ENCODE measurements around the gene ADARB2.

ADARB2 gene

DNA sequence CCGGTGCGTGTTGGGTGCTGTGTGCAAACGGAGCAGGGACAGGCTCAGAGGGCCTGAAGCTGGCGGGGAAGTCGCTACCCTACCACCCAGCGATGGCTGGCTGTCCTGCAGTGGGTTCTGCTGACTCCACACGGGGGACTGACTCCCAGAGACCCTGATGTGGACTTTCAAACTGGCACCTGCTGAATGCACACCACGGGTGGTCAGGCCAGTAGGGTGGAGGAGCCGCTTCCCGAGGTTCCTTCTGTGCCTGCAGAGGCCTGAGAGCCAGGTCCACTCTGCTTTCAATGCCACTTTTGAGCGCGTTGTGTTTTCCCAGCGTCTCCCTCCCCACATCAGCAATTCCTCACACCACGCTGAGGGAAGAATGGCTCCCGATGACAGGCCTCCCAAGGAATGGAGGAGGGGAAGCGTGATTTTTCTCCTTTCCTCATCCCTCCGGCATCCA lies 135.3 kb downstream of the ADARB2 start:
- no peak for DNase-seq (ENCODE audit: extremely low read depth, low read depth)
- TF ChIP-seq, protein P1, sequence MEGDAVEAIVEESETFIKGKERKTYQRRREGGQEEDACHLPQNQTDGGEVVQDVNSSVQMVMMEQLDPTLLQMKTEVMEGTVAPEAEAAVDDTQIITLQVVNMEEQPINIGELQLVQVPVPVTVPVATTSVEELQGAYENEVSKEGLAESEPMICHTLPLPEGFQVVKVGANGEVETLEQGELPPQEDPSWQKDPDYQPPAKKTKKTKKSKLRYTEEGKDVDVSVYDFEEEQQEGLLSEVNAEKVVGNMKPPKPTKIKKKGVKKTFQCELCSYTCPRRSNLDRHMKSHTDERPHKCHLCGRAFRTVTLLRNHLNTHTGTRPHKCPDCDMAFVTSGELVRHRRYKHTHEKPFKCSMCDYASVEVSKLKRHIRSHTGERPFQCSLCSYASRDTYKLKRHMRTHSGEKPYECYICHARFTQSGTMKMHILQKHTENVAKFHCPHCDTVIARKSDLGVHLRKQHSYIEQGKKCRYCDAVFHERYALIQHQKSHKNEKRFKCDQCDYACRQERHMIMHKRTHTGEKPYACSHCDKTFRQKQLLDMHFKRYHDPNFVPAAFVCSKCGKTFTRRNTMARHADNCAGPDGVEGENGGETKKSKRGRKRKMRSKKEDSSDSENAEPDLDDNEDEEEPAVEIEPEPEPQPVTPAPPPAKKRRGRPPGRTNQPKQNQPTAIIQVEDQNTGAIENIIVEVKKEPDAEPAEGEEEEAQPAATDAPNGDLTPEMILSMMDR (IDR thresholded peaks at IDR 0.05; ENCODE audit: low read depth, low read length) = no peak

DNA sequence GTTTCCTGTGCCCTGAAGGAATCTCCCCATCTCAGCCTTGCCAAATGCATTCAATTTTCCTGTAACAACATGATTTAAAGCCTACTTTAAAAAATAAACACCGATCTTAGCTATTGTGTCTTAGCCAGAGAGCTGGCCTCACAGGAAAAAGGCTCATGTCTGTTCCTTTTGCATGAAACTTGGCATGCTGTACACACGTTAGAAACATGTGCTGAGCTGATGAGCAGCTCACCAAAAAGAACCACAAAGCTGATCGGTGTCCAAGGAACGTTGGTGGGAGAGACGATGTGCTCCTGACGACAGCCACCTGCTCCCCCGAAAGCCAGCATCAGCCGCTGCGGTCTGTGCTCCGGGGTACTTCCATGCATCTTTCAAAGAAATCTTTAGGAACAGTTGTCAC lies 135.9 kb downstream of the ADARB2 start:
- no peak for DNase-seq (ENCODE audit: extremely low read depth, low read depth)
- TF ChIP-seq, protein P1 (IDR thresholded peaks at IDR 0.05; ENCODE audit: low read depth, low read length) = no peak

DNA sequence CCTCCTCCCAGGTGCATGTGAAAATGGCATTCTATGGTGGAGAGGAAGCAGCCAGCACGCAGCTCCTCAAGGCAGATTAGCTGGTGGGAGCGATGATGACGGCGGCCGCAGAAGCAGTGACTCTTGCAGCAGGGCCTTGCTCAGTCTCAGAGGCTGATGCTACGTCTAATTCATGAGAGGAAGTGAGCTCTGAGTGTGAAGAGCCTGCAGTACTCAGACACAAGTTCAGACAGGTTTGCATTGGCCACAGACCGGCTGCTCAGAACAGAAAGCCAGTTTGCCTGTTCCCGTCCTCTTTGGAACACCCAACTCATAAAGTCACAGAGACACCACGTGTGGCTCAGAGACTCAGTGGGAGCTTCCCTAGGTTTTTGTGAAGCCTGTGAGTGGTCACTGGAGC lies 136.5 kb downstream of the ADARB2 start:
- TF ChIP-seq, protein P1 (IDR thresholded peaks at IDR 0.05; ENCODE audit: low read depth, low read length) = no peak
- DNase-seq (ENCODE audit: extremely low read depth, low read depth) = no peak

DNA sequence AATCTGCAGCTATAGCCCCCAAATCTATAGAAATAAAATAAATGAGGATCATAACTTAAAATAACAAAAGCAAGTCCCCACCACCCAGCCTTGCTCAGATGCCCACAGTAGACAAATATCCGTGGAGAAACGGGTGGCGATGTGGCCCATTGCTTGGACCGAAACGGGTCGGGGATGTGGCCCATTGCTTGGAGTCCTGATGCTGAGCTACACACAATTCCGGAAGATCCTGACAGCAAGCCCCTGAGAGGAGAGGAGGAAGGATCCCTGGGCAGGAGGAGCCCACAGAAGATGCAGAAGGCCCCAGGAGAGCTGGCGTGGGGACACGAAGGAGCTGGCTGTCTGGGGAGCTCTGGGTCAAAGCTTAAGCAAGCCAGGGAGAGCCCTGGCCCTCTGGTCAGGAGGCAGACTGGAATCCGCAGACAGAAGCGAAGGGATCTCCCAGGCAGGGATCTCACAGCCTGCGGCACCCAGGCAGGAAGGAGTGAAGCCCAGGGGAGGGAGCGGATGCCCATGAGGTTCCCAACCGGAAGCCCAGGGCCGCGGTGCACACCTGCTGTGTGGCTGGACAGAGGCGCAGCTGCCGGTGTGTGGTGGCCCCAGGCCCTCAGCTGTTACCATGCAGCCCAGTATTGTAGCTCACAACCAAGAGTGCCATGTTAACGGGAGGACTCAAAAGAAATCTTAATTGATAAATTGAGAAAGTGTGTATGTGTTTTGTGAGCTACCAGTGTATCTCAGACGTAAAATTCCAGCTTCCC lies 138.8 kb downstream of the ADARB2 start:
- DNase-seq (ENCODE audit: extremely low read depth, low read depth) = no peak
- TF ChIP-seq, protein P1 (IDR thresholded peaks at IDR 0.05; ENCODE audit: low read depth, low read length) = no peak

DNA sequence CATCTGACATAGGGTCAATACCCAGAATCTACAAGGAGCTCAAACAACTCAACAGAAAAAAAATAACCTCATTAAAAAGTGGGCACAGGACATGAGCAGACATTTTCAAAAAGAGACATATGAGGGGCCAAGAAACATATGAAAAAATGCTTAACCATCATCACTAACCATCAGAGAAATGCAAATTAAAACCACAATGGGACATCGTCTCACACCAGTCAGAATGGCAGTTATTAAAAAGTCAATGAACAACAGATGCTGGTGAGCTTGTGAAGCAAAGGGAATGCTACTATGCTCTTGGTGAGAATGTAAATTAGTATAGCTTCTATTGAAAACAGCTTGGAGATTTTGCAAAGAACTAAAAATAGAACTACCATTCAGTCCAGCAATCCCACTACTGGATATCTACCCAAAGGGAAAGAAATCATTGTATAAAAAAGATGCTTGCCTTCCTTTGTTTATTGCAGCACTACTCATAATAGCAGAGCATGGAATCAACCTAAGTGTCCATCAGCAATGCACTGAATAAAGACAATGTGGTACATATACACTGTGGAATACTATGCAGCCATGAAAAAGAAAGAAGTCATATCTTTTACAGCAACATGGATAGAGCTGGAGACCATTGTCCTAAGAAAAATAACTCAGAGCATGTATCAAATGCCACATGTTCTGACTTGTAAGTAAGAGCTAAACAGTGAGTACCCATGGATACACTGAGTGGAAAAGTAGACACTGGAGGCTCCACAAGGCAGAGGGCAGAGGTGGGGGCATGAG lies 139.8 kb downstream of the ADARB2 start:
- DNase-seq (ENCODE audit: extremely low read depth, low read depth) = no peak
- TF ChIP-seq, protein P1 (IDR thresholded peaks at IDR 0.05; ENCODE audit: low read depth, low read length) = no peak

DNA sequence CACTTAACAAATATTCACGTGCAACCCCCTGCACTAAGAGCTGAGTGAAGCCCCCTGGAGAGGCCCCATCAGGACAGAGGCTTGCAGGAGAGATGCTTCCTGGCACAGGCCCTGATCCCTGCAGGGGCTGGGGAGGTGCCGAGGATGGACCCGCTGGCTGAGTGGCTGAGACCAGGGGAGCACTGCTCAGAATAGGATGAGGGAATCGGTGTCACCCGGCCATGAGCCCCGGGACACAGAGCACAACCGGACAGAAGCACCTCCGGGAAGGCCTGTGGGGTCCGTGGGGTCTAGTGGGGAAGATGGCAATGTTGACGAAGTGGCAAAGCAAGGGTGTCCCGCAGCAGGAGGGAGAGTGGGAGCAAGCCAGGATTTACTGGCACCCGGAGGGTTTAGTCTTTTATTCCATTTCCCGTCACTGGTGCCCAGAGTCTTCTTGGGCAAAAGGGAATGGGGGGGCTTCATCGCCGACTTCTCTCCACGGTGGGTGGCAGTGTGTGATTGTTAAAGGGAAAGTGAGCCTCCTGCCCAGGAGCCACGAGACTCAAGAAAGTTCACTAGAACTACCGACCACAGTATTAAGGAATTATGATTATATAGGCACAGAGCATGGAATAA lies 140.7 kb downstream of the ADARB2 start:
- DNase-seq (ENCODE audit: extremely low read depth, low read depth) = no peak
- TF ChIP-seq, protein P1 (IDR thresholded peaks at IDR 0.05; ENCODE audit: low read depth, low read length) = no peak

DNA sequence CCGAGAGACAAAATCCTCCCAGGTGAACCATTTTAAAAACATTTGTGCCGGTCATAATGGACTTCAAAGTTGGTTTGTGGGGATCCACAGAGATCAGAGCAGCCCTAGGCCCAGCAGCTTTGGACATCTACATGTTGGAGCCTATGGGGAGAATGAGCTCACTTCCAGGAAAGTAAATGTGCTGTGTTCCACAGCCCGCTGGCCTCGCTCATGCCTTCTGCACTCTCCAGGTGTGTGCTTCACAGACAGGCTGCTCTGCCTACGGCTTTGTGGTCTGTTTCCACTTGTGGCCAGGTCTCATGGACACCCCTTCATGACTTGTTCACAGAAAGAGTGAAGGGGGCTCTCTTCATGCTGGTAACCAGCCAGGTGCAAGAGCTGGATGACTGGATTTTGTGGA lies 141.6 kb downstream of the ADARB2 start:
- TF ChIP-seq, protein P1 (IDR thresholded peaks at IDR 0.05; ENCODE audit: low read depth, low read length) = no peak
- no peak for DNase-seq (ENCODE audit: extremely low read depth, low read depth)
